ENCODE data around the gene ADGRL3.

GRCh38 chr4:61950625-61951024 lies 750.5 kb downstream of the ADGRL3 start:
- no peak for TF ChIP-seq CTCF (IDR thresholded peaks at IDR 0.05)
- no peak for TF ChIP-seq EZH2 (IDR thresholded peaks at IDR 0.05; ENCODE audit: borderline replicate concordance, insufficient read depth, low read depth, low read length, poor library complexity, severe bottlenecking)

Data from B cell (primary cell).